ENCODE data around the gene KNDC1. TPM values are rescaled to one million over a fixed set of nuclear protein-coding genes. Genes with fewer than 3 reads are reported as not detected.
"Not testable (repeated sequence)": the region's sequence is repeated elsewhere in the genome, so short reads cannot be mapped to it uniquely, and the experiment has no call there.

Gene KNDC1
- total and polyA plus RNA-seq, 10 donors, result 0.05 to 3.5 (median 1.0) TPM

DNA sequence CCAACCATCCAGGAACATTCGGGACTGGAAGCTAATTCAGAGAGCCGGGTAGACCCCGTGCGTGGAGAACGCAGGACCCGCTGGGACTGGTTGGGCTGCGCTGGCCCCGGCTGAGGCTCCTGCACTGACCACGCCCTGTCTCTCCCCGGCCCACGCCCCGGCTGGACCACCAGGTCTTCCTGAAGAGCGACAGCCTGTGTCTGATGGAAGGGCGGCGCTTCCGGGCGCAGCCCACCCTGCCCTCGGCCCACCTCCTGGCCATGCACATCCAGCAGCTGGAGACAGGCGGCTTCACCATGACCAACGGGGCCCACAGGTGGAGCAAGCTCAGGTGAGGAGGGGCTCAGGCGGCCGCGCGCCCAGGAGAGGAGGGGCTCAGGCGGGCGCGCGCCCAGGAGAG lies 59.8 kb downstream of the KNDC1 start:
- no peak for DNase-seq
- Histone ChIP-seq H3K27ac (no peak overlapping the region), H3K27me3 (replicated peaks in 1 of 7) (peaks cover 0 to 56% (median 15%) of the 10 kb centered on the region in 7 donors), H3K4me3 (no peak overlapping the region), H3K36me3 (no peaks in the 10 kb centered on the region), H3K9me3 (no peaks in the 10 kb centered on the region), H3K4me1 (no peaks in the 10 kb centered on the region)
- intact Hi-C loops (cut with DNase I; ENCODE audit: low total_unique reads), result no loop called here
- TF ChIP-seq POLR2AphosphoS5 (IDR thresholded peaks at IDR 0.05) (no peak), POLR2A (IDR thresholded peaks at IDR 0.05) (no peak)
- TF ChIP-seq, protein P1, sequence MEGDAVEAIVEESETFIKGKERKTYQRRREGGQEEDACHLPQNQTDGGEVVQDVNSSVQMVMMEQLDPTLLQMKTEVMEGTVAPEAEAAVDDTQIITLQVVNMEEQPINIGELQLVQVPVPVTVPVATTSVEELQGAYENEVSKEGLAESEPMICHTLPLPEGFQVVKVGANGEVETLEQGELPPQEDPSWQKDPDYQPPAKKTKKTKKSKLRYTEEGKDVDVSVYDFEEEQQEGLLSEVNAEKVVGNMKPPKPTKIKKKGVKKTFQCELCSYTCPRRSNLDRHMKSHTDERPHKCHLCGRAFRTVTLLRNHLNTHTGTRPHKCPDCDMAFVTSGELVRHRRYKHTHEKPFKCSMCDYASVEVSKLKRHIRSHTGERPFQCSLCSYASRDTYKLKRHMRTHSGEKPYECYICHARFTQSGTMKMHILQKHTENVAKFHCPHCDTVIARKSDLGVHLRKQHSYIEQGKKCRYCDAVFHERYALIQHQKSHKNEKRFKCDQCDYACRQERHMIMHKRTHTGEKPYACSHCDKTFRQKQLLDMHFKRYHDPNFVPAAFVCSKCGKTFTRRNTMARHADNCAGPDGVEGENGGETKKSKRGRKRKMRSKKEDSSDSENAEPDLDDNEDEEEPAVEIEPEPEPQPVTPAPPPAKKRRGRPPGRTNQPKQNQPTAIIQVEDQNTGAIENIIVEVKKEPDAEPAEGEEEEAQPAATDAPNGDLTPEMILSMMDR (IDR thresholded peaks at IDR 0.05 in 8 of 11, conservative IDR thresholded peaks at IDR 0.05 in 3 of 11), result no peak
- WGBS, 5 donors, result 16 to 34% (median 23%) methylated on average over 10 to 28 of the region's 28 CpGs

DNA sequence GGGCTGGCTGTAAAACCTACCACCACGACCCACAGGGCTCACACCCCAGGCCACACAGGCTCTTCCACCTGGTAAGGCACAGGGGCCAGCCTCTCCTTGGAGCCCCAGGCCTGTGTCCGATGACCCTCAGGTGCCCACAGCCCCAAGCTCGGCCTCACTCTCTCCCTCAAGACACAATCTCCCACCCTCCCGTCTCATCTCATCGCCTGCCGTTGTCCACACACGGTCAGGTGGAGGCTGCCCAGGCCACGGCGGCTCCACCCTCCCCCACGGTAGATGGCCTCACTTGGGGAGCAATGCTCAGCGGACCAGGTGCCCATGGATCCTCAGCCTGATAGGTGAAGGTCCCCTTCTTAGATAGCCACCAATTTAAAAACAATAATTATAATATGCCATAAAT lies 61.3 kb downstream of the KNDC1 start:
- Histone ChIP-seq H3K36me3 (no peaks in the 10 kb centered on the region), H3K4me3 (no peak overlapping the region), H3K4me1 (peaks cover 0 to 12% (median 8%) of the 10 kb centered on the region in 6 donors), H3K27me3 (replicated peaks in 1 of 7) (peaks cover 0 to 61% (median 18%) of the 10 kb centered on the region in 7 donors), H3K9me3 (no peaks in the 10 kb centered on the region), H3K27ac (no peak overlapping the region)
- 86 to 93% (median 90%) methylated on average over 11 of the region's 11 CpGs for WGBS, 5 donors
- no peak for TF ChIP-seq POLR2AphosphoS5 (IDR thresholded peaks at IDR 0.05)
- TF ChIP-seq, protein P1 (IDR thresholded peaks at IDR 0.05 in 8 of 11, conservative IDR thresholded peaks at IDR 0.05 in 3 of 11), result no peak
- no peak for TF ChIP-seq POLR2A (IDR thresholded peaks at IDR 0.05)
- intact Hi-C loops (cut with DNase I; ENCODE audit: low total_unique reads), result no loop called here
- no peak for DNase-seq

DNA sequence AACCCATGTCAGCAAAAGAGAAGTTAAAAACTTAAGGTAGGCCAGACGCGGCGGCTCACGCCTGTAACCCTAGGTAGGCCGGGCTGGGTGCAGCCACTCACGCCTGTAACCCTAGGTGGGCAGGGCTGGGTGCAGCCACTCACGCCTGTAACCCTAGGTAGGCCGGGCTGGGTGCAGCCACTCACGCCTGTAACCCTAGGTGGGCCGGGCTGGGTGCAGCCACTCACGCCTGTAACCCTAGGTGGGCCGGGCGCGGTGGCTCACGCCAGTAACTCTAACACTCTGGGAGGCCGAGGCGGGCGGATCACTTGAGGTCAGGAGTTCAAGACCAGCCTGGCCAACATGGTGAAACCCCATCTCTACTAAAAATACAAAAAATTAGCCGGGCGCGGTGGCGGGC lies 61.7 kb downstream of the KNDC1 start:
- WGBS, 5 donors, result 86 to 89% (median 87%) methylated on average over 14 to 18 of the region's 22 CpGs
- intact Hi-C loops (cut with DNase I; ENCODE audit: low total_unique reads); H3K27ac ChIP-seq; H3K9me3 ChIP-seq; H3K36me3 ChIP-seq; H3K4me3 ChIP-seq; DNase-seq: not testable (repeated sequence)
- peaks cover 0 to 12% (median 8%) of the 10 kb centered on the region in 6 donors for H3K4me1 ChIP-seq
- peaks cover 0 to 65% (median 22%) of the 10 kb centered on the region in 7 donors for H3K27me3 ChIP-seq (replicated peaks in 1 of 7)

DNA sequence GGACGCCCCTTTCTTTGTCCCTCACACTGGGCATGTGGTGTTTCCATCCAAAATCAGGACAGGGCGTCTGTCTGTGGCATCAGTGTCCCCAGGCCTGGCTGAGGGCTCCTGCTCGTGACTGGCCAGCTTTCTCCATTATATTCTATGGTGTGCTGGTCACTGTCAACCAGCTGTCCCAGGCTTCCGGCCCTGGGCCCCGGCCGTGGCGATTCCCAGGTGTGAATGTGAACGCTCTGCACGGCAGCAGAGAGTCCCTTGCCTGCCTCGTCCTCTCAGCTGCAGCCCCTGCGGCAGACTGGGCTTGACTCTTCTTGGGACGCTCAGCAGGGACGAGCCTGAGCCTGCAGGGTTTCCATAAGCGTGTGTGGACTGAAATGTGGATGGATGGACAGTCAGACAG lies 64.1 kb downstream of the KNDC1 start:
- no peaks in the 10 kb centered on the region for H3K9me3 ChIP-seq
- peaks cover 0 to 75% (median 35%) of the 10 kb centered on the region in 7 donors for H3K27me3 ChIP-seq (replicated peaks in 1 of 7)
- peaks cover 0 to 13% (median 8%) of the 10 kb centered on the region in 6 donors for H3K4me1 ChIP-seq
- intact Hi-C loops (cut with DNase I; ENCODE audit: low total_unique reads), result no loop called here
- H3K4me3 ChIP-seq, result no peak overlapping the region
- TF ChIP-seq POLR2AphosphoS5 (IDR thresholded peaks at IDR 0.05) (no peak), POLR2A (IDR thresholded peaks at IDR 0.05) (no peak)
- TF ChIP-seq, protein P1 (IDR thresholded peaks at IDR 0.05 in 8 of 11, conservative IDR thresholded peaks at IDR 0.05 in 3 of 11), result no peak
- 78 to 89% (median 83%) methylated on average over 12 to 14 of the region's 14 CpGs for WGBS, 5 donors
- no peak overlapping the region for H3K27ac ChIP-seq
- DNase-seq, result no peak
- H3K36me3 ChIP-seq, result no peaks in the 10 kb centered on the region
